HPDE6-E6E7 (cell line): ENCODE measurements around the gene IGSF3.
"Not testable (repeated sequence)": the region's sequence is repeated elsewhere in the genome, so short reads cannot be mapped to it uniquely, and the experiment has no call there.

Experiments
- DNase-seq: peaks from one replicate; pipeline ENCODE4 v3.0.0; 2011; ENCODE audit warnings: missing footprints; ENCODE audit errors: extremely low spot score

IGSF3 gene

DNA sequence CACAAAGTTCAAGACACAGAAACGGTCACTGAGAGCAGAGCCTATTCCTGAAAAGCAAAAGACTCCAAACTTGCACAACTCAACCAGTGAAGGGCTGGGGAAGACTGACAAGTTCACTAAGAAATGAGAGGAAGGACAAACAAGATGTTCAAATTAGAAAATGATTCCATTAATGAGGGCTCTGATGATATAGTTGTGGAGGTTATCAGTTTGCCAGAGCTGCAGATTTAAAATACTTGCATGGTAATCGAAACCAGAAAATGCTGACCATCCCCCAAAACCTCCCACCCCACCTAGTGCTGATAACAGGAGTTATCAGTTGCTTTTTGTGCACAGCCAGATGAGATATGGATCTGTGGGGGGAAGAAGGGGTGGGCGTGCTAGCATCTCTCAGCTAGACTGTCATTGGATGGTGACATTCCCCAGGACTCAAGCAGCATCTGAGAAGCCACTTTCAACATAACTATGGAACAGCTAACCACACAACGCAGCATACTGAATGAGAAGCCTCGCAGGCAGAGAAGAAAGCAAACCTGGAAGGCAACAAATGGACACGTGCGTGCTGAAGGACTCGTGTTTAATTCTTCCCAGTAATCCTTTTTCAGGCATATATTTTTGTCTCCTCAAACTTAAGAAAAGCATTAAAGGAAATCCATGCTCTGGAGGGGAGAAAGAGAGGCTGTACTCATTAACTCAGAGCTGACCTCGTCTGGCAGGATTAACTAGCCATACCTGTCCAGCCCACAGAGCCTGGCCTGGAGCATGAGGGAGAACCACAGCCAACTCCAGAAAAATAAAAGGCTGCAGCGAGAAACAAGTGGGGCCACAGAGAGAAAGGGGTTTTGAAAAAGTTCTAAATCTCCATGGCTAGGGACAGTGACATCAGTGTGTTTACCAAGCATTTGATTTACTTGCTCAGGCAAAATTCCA lies 35.3 kb downstream of the IGSF3 start:
- not testable (repeated sequence) for DNase-seq

GRCh38 chr1:116631554-116631953 lies 36.0 kb downstream of the IGSF3 start:
- not testable (repeated sequence) for DNase-seq

DNA sequence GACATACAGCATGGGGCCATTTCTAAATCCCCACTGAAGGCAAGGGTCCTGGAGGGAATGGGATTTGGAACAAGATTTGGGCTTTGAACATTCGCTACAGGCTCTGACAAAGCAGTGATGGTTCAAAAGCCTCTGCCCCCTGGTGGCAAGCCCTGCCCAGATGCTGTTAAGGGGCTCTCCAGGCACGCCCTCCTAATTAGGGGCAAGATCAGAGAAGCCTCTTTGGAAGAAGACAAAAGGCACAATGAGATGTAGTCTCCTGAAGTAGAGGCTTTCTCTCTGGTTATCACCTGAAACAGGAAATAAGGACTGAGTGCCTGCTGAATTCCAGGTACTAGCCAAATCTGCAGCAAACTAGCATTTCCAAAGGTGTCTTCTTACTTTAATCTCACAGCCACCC lies 37.5 kb downstream of the IGSF3 start:
- not testable (repeated sequence) for DNase-seq

- DNase-seq, result not testable (repeated sequence)
Measured at GRCh38 chr1:116629441-116629840, 38.1 kb downstream of the IGSF3 start.

- DNase-seq, result no peak
Measured at GRCh38 chr1:116628448-116628847, 39.1 kb downstream of the IGSF3 start.

- not testable (repeated sequence) for DNase-seq
Measured at GRCh38 chr1:116627357-116627756, 40.2 kb downstream of the IGSF3 start.

- not testable (repeated sequence) for DNase-seq
Measured at GRCh38 chr1:116626915-116627314, 40.6 kb downstream of the IGSF3 start.

DNA sequence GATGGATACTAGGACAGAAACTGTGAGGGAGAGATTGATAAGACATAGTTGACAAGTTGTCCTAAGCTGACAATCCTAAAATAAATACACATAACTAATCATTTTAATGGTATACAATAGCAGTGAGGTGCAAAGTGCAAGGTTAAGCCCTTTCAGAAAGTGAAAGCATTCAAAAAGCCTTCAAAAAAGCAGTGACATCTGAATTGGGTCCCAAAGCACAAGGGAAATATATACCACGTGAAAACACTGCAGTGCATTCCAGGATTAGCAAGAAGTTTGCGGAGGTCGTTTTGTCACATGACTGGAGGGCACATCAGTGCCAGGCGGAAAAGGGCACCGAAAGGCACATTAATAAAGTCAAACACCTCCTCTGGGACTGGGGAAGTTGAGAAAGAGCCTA lies 42.4 kb downstream of the IGSF3 start:
- not testable (repeated sequence) for DNase-seq

DNA sequence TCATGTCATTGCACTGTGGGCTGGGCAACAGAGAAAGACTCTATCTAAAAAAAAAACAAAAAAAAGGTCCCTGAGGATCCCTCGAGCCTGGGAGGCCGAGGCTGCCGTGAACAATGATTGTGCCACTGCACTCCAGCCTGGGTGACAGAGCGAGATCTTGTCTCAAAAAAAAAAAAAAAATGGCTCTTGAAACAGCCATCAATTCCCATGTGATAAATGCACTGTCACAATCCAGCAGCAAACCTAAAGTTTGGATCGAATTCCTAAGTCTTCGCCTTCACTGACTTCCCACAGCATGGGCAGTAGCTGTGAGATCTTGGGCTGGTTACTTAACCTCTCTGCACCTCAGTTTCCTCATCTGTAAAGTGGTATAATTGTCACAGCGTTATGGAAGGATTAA lies 43.5 kb downstream of the IGSF3 start:
- no peak for DNase-seq

- DNase-seq, result not testable (repeated sequence)
Measured at GRCh38 chr1:116622496-116622895, 45.0 kb downstream of the IGSF3 start.

- DNase-seq, result not testable (repeated sequence)
Measured at GRCh38 chr1:116621756-116622155, 45.8 kb downstream of the IGSF3 start.

DNA sequence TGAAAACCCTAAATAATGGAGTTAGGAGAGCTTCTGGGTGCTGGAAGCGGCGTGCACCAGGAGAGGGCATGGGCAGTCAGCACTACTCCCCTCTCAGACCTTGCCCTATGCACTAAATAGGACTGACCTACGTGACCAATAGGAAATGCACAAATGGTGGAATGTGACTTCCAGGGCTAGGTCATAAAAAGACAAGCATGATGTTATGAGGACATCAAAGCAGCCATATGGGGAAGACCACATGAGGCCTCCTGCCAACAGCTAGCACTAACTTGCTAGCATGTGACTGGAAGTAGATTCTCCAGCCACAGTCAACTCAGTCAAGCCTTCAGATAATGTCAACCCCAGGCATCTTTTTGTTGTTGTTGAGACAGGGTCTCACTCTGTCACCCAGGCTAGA lies 47.1 kb downstream of the IGSF3 start:
- DNase-seq, result not testable (repeated sequence)

DNA sequence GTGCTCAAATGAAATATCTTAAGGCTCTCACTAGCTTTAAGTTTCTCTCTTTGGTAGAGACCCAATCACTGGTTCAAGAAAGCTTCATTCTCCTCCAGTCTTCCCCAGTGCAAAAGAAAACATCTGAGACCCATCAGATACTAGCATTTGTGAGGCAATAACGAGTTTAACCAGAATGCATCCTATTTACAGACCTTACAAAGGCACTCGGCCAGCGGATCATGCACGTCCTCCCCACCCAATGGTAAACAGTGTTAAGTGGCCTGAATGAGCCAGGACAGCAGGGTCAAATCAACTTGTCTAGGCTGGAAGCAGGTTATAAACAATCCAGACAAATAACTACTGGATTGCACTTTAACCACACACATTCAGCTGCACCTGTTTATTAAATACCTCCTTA lies 48.4 kb downstream of the IGSF3 start:
- DNase-seq, result not testable (repeated sequence)

DNA sequence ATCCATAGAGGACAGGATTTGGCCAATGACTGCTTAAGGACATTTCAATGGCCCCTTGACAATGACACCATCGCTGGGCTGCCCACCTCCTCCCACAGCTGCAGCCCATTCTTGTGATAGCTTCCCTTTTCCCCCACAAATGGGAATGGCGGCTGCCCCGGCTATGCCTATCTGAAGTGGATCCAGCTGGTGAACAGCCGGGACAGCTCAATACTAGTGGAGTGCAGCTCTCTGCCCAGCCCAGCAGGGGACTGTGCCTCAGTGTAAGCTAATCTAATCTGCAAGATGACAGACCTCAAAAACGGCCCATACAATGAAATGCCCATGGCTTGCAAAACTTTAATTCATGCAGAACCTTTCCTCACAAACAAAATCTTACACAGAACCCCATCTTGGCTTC lies 49.7 kb downstream of the IGSF3 start:
- DNase-seq, result not testable (repeated sequence)

DNA sequence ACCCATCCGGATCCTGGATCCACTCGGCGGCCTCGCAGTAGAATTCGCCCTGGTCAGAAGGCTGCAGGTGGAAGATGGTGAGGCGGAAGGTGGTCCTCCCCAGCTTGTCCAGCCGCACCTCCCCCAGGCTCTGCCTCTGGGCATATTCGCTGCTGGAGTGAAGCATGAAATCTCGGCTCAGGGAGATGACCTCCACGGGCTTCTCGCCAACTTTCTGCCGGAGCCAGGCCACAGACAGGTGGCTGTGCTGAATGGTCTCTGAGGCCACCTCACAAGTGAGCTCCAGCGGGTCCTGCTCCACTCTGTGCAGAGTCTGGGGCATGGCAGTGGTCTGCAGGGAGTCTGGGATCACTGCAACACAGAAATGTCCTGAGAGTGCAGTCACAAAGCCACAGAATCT lies 53.7 kb downstream of the IGSF3 start:
- not testable (repeated sequence) for DNase-seq

DNA sequence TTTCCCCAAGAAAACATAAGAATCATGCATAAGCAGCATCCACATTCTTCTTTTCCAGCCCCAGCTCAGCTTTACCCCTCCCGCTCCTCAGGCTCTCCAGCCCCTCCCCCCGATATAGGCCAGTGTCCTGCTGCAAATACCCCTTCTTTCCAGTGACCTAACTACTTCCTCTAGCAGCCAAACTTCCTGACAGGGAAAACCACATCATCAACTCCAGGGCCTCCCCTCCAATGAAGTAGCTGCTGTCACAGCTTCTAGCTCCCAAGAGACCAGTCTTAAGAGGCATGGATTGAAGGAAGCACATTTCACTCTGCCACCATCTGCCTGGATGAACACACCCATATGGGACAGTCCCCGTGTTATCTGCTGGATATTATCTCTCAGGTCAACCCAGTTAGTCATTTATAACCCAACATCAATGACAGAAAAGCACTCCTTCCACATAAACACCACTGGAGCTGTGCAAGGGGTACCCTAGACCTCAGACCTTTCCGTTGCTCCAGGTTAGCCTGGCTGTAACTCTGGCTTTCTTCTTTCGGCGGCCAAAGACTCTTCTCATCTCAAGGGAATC lies 57.6 kb downstream of the IGSF3 start:
- DNase-seq, result not testable (repeated sequence)

DNA sequence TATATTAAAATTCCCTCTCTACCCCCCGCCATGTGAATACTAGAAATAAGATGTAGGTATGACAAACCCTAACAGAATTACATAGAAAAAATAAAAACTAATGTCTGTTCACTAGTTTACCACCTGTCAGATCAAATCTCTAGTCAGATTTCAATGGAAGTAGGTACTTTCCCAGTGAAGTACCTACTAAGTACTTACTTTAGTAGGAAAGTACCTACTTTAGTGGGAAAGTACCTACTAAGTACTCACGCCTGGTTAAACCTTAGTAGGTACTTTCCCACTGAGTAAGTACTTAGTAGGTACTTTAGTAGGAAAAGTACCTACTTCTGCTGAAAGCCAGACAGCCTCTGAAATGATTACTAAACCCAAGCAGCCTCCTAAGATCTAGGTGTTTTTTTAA lies 58.7 kb downstream of the IGSF3 start:
- DNase-seq, result not testable (repeated sequence)

DNA sequence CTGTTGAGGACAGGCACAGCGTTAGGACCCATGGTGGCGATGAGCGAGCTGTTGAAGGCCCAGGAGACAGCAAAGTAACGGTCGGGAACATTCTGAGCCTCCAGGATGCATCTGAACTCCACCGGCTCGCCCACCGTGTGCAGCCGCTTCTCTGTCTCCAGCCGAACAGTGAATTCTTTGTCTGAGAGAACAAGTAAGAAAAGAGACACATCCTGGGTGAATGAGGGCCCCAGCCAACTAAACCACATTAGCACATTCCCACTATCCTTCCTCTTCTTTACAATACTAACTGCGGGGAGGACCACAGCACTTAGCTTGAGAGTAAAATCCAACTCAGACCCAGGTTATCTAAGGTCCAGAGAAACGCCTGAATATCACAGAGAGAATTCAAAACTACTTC lies 59.4 kb downstream of the IGSF3 start:
- not testable (repeated sequence) for DNase-seq

DNA sequence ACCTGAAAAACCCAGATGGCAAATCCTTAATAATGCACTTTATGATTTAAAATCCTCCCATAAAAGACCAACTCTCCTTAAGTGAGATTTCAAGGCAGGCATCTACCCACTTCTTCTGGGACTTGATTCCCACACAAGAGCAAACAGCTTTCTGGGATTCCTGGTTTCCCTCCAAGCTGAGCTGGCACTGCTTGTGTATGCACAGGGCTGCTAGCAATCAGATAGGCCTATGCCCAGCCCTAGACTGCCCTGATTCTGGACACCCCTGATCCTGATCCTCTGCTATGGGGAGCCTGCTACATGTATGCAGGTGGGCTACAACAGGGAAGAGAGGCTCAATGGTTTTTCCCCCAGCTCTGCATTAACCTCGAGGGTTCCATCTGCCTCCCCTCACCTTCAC lies 60.1 kb downstream of the IGSF3 start:
- not testable (repeated sequence) for DNase-seq

GRCh38 chr1:116606067-116606466 lies 61.5 kb downstream of the IGSF3 start:
- DNase-seq, result not testable (repeated sequence)

- DNase-seq, result no peak
Measured at GRCh38 chr1:116605315-116605714, 62.2 kb downstream of the IGSF3 start.

GRCh38 chr1:116604408-116604807 lies 63.1 kb downstream of the IGSF3 start:
- not testable (repeated sequence) for DNase-seq

- DNase-seq, result not testable (repeated sequence)
Measured at GRCh38 chr1:116603646-116604045, 63.9 kb downstream of the IGSF3 start.
